ENCODE data around the gene TMOD2. TPM values are rescaled to one million over a fixed set of nuclear protein-coding genes. Genes with fewer than 3 reads are reported as not detected.

TMOD2 gene
- total and polyA plus RNA-seq, 11 donors = 1.3 to 10.9 (median 6.1) TPM

DNA sequence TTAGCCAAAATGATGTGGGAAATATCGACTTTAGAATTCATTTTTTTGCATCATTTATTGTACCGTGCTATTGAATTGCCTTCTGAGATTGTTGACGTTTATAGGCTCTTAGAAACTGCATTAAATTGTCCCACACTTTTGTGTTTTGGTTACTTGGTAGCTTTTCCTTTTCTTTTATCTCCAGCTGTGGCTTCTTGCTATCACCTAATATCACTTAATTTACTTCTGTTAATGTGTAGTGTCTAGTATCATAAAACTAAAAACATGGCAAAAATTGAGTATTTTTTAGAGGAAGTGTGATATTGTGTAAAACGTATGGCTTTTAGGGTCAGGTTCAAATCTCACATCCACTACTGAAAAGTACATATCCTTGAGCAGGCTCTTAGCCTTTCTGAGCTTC lies 89.3 kb downstream of the TMOD2 start:
- 73 to 82% (median 79%) methylated on average over 4 of the region's 4 CpGs for WGBS, 4 donors
- intact Hi-C loops (cut with DNase I) = no loop called here
- DNase-seq (no peak), ATAC-seq (no peak)
- Histone ChIP-seq H3K4me3 (no peak overlapping the region), H3K36me3 (no peaks in the 10 kb centered on the region), H3K4me1 (peaks cover 12 to 98% (median 67%) of the 10 kb centered on the region in 12 donors), H3K9me3 (no peaks in the 10 kb centered on the region), H3K27me3 (no peaks in the 10 kb centered on the region), H3K27ac (peak overlapping the region in 1 of 12 donors; percentile 76)
- no peak for TF ChIP-seq POLR2A (IDR thresholded peaks at IDR 0.05)
- TF ChIP-seq, protein P1, sequence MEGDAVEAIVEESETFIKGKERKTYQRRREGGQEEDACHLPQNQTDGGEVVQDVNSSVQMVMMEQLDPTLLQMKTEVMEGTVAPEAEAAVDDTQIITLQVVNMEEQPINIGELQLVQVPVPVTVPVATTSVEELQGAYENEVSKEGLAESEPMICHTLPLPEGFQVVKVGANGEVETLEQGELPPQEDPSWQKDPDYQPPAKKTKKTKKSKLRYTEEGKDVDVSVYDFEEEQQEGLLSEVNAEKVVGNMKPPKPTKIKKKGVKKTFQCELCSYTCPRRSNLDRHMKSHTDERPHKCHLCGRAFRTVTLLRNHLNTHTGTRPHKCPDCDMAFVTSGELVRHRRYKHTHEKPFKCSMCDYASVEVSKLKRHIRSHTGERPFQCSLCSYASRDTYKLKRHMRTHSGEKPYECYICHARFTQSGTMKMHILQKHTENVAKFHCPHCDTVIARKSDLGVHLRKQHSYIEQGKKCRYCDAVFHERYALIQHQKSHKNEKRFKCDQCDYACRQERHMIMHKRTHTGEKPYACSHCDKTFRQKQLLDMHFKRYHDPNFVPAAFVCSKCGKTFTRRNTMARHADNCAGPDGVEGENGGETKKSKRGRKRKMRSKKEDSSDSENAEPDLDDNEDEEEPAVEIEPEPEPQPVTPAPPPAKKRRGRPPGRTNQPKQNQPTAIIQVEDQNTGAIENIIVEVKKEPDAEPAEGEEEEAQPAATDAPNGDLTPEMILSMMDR (IDR thresholded peaks at IDR 0.05) = no peak

DNA sequence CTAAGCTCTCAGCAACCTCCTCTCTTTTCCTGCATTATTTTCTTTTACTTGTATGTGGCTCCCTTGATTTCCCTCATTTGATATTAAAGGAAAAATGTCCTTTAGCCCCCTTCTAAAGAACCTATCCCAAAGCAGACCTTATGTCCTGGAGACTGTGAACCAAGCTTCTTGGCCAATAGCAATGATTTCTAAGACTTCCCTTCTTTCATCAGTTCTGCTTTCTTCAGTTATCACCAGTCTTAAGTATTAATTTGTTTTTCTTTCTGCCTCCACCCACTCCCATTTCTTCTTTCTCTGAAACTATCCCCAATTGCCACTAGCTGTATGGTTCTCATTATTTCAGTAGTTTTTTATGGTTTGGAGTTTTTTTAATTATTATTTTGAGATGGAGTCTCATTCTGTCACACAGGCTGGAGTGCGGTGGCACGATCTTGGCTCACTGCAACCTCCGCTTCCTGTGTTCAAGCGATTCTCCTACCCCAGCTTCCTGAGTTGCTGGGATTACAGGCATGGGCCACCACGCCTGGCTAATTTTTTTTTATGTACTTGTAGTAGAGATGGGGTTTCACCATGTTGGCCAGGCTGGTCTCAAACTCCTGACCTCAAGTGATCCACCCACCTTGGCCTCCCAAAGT lies 90.1 kb downstream of the TMOD2 start:
- Histone ChIP-seq H3K4me3 (no peak overlapping the region), H3K36me3 (no peaks in the 10 kb centered on the region), H3K27ac (peak overlapping the region in 1 of 12 donors; percentile 76), H3K9me3 (no peaks in the 10 kb centered on the region), H3K4me1 (peaks cover 12 to 98% (median 73%) of the 10 kb centered on the region in 12 donors), H3K27me3 (no peaks in the 10 kb centered on the region)
- no peak for DNase-seq
- WGBS, 4 donors = 60 to 68% (median 62%) methylated on average over 5 of the region's 5 CpGs
- ATAC-seq = no peak
- TF ChIP-seq, protein P1 (IDR thresholded peaks at IDR 0.05) = no peak
- no peak for TF ChIP-seq POLR2A (IDR thresholded peaks at IDR 0.05)
- intact Hi-C loops (cut with DNase I) = no loop called here

DNA sequence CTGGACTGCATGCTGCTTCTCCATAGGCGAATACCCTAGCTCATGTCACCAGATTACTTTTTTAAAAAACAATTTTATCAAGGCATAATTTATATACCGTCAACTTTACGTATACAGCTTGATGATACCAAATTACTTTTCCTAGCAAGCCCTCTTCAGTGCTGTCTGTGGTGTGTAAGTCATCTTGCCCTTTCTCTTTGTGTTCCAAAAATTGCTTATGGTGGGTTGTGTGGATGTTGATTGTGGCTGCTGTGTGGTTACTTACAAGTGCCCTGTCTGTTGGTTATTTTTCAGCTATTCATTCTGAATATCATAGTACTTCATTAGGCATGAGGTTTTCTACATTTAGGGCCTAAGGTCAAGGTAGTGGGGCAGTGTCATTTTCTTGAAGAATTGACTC lies 90.9 kb downstream of the TMOD2 start:
- H3K4me3 ChIP-seq = no peak overlapping the region
- TF ChIP-seq, protein P1 (IDR thresholded peaks at IDR 0.05) = no peak
- TF ChIP-seq POLR2A (IDR thresholded peaks at IDR 0.05) = no peak
- DNase-seq (no peak), ATAC-seq (no peak)
- H3K27me3 ChIP-seq = no peaks in the 10 kb centered on the region
- H3K4me1 ChIP-seq = peaks cover 13 to 98% (median 75%) of the 10 kb centered on the region in 12 donors
- H3K36me3 ChIP-seq = no peaks in the 10 kb centered on the region
- intact Hi-C loops (cut with DNase I) = no loop called here
- H3K27ac ChIP-seq = peak overlapping the region in 1 of 12 donors; percentile 76
- H3K9me3 ChIP-seq = no peaks in the 10 kb centered on the region
- WGBS, 4 donors = 91 to 98% (median 96%) methylated on average over 3 of the region's 3 CpGs

DNA sequence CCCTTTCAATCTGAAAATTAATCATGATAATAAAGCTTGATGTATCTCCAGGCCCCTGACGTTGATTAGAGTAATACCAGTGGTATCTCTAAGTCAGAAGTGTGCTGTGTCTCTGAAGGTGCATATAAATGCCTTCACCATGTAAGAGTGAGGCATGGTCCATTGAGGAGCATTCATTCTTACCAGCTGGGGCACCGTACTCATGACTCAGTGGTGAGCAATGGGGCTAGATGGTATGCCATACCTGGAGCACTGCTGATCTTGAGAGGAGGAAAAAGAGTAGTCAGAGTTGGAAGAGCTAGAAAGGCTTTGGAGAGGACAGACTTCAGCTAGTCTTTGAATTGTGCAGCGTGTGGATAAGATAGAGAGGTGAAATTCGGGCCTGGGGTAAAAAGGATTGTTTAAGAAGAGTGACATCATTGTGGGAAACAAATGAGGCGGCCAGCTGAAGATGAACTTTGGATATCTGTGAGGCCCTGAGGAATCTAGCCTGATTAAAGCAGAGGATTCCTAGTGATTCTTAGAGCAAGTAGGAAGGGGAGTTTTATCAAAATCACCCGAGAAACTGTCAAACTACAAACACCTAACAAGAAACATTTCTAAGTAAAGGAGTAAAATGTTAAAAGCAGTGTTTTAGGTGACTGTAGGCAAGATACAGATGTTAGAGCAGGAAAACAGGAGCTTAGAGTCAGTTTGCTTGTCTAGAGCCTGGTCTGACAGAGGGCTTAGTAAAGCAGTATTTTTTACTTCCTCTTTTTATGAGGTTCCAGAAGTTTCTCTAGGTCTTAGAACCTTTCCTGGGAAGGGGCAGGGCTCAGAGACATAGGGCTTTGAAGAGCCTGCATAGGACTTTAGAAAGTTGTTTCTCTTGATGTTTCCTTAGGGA lies 91.7 kb downstream of the TMOD2 start:
- intact Hi-C loops (cut with DNase I) = no loop called here
- no peak for ATAC-seq

More for the DNA sequence above, 91.7 kb downstream of the TMOD2 start:
- no peaks in the 10 kb centered on the region for H3K36me3 ChIP-seq
- no peaks in the 10 kb centered on the region for H3K27me3 ChIP-seq
- H3K9me3 ChIP-seq = no peaks in the 10 kb centered on the region
- no peak overlapping the region for H3K4me3 ChIP-seq
- peaks cover 14 to 98% (median 71%) of the 10 kb centered on the region in 12 donors for H3K4me1 ChIP-seq
- H3K27ac ChIP-seq = peak overlapping the region in 4 of 12 donors; percentile 12 to 76 (median 32)
- TF ChIP-seq POLR2A (IDR thresholded peaks at IDR 0.05) = no peak
- TF ChIP-seq, protein P1 (IDR thresholded peaks at IDR 0.05) = no peak
- no peak for DNase-seq
- WGBS, 4 donors = 61 to 69% (median 66%) methylated on average over 6 of the region's 6 CpGs

Measured in heart left ventricle (tissue), 16 donors.